ENCODE results near the gene PKP3. TPM values are rescaled to one million over a fixed set of nuclear protein-coding genes. Genes with fewer than 3 reads are reported as not detected.

Gene PKP3
- total and polyA plus RNA-seq, 10 donors, result 0.09 to 2.8 (median 0.44) TPM; not detected in 4

DNA sequence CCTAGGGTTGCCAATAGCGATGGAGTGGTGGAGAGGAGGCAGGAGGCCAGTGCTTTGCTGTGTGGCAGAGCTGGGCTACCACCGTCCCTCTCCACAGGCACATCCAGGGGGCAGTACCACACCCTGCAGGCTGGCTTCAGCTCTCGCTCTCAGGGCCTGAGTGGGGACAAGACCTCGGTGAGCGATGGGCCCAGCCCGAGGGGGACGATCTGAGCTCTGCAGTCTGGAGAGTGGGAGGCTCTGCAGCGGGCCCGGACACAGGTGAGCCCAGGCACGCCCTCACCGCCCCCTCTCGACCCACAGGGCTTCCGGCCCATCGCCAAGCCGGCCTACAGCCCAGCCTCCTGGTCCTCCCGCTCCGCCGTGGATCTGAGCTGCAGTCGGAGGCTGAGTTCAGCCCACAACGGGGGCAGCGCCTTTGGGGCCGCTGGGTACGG, 2.5 kb downstream of the PKP3 start:
- intact Hi-C loops (cut with DNase I; ENCODE audit: low total_unique reads), result no loop called here
- Histone ChIP-seq H3K27me3 (replicated peaks in 1 of 7) (peaks cover 0 to 66% (median 15%) of the 10 kb centered on the region in 7 donors), H3K27ac (peak overlapping the region in 1 of 8 donors; percentile 62), H3K4me3 (peak overlapping the region in 6 of 8 donors; percentile 27 to 71 (median 34)), H3K4me1 (peaks cover 0 to 23% (median 14%) of the 10 kb centered on the region in 6 donors), H3K9me3 (no peaks in the 10 kb centered on the region), H3K36me3 (no peaks in the 10 kb centered on the region)
- no peak for TF ChIP-seq POLR2A (IDR thresholded peaks at IDR 0.05)
- TF ChIP-seq, protein P1, sequence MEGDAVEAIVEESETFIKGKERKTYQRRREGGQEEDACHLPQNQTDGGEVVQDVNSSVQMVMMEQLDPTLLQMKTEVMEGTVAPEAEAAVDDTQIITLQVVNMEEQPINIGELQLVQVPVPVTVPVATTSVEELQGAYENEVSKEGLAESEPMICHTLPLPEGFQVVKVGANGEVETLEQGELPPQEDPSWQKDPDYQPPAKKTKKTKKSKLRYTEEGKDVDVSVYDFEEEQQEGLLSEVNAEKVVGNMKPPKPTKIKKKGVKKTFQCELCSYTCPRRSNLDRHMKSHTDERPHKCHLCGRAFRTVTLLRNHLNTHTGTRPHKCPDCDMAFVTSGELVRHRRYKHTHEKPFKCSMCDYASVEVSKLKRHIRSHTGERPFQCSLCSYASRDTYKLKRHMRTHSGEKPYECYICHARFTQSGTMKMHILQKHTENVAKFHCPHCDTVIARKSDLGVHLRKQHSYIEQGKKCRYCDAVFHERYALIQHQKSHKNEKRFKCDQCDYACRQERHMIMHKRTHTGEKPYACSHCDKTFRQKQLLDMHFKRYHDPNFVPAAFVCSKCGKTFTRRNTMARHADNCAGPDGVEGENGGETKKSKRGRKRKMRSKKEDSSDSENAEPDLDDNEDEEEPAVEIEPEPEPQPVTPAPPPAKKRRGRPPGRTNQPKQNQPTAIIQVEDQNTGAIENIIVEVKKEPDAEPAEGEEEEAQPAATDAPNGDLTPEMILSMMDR (IDR thresholded peaks at IDR 0.05 in 8 of 11, conservative IDR thresholded peaks at IDR 0.05 in 3 of 11), result peak in 2 of 11 experiments; percentile 12 to 25
- no peak for TF ChIP-seq POLR2AphosphoS5 (IDR thresholded peaks at IDR 0.05)
- WGBS, 5 donors, result 22 to 57% (median 27%) methylated on average over 8 to 23 of the region's 23 CpGs
- peak; percentile 81 for DNase-seq

DNA sequence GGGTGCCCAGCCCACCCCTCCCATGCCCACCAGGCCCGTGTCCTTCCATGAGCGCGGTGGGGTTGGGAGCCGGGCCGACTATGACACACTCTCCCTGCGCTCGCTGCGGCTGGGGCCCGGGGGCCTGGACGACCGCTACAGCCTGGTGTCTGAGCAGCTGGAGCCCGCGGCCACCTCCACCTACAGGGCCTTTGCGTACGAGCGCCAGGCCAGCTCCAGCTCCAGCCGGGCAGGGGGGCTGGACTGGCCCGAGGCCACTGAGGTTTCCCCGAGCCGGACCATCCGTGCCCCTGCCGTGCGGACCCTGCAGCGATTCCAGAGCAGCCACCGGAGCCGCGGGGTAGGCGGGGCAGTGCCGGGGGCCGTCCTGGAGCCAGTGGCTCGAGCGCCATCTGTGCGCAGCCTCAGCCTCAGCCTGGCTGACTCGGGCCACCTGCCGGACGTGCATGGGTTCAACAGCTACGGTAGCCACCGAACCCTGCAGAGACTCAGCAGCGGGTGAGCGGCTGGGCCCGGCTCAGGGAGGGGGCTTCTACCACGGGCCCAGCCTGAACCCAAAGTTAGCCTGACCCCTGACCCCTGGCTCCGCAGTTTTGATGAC, 3.0 kb downstream of the PKP3 start:
- Histone ChIP-seq H3K36me3 (no peaks in the 10 kb centered on the region), H3K27me3 (replicated peaks in 1 of 7) (peaks cover 0 to 62% (median 15%) of the 10 kb centered on the region in 7 donors), H3K4me1 (peaks cover 0 to 23% (median 14%) of the 10 kb centered on the region in 6 donors), H3K4me3 (peak overlapping the region in 7 of 8 donors; percentile 18 to 71 (median 34)), H3K27ac (peak overlapping the region in 1 of 8 donors; percentile 62), H3K9me3 (no peaks in the 10 kb centered on the region)
- intact Hi-C loops (cut with DNase I; ENCODE audit: low total_unique reads), result no loop called here
- DNase-seq, result peak; percentile 90
- TF ChIP-seq POLR2A (IDR thresholded peaks at IDR 0.05) (no peak), POLR2AphosphoS5 (IDR thresholded peaks at IDR 0.05) (peak in 2 of 3 donors; percentile 55 to 56)
- TF ChIP-seq, protein P1 (IDR thresholded peaks at IDR 0.05 in 8 of 11, conservative IDR thresholded peaks at IDR 0.05 in 3 of 11), result peak in 10 of 11 experiments; percentile 25 to 68 (median 59)
- 21 to 52% (median 36%) methylated on average over 22 to 43 of the region's 43 CpGs for WGBS, 5 donors

DNA sequence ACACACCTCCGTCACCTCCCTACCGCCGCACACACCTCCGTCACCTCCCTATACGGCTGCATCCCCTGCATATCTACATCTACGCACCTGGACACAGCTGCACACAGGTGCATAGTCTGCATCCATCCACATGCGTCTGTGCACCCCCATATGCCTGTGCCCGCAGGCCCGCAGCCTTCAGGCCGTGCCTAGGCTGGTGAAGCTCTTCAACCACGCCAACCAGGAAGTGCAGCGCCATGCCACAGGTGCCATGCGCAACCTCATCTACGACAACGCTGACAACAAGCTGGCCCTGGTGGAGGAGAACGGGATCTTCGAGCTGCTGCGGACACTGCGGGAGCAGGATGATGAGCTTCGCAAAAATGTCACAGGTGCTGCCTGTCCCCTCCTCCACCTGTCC, 4.8 kb downstream of the PKP3 start:
- H3K9me3 ChIP-seq, result no peaks in the 10 kb centered on the region
- H3K36me3 ChIP-seq, result no peaks in the 10 kb centered on the region
- TF ChIP-seq, protein P1 (IDR thresholded peaks at IDR 0.05 in 8 of 11, conservative IDR thresholded peaks at IDR 0.05 in 3 of 11), result no peak
- no peak for TF ChIP-seq POLR2A (IDR thresholded peaks at IDR 0.05)
- peak in 1 of 3 donors; percentile 10 for TF ChIP-seq POLR2AphosphoS5 (IDR thresholded peaks at IDR 0.05)
- intact Hi-C loops (cut with DNase I; ENCODE audit: low total_unique reads), result no loop called here
- peaks cover 0 to 58% (median 21%) of the 10 kb centered on the region in 7 donors for H3K27me3 ChIP-seq (replicated peaks in 1 of 7)
- no peak for DNase-seq
- peaks cover 0 to 23% (median 14%) of the 10 kb centered on the region in 6 donors for H3K4me1 ChIP-seq
- H3K27ac ChIP-seq, result no peak overlapping the region
- no peak overlapping the region for H3K4me3 ChIP-seq
- 86 to 94% (median 93%) methylated on average over 16 to 20 of the region's 20 CpGs for WGBS, 5 donors

DNA sequence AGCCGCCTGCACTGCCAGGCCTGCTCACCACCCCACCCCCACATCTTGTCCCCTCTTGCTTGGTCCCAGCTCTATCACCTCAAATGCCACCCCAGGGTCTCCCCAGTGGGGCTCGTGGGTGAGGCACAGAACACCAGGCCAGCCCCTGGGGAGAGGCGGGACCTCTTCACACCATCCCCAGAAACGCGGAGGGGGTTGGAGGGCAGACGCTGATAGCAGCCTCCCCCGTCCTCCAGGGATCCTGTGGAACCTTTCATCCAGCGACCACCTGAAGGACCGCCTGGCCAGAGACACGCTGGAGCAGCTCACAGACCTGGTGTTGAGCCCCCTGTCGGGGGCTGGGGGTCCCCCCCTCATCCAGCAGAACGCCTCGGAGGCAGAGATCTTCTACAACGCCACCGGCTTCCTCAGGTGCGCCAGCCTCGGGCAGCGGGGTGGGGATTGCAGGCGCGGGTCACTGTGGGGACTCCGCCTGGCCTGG, 5.8 kb downstream of the PKP3 start:
- TF ChIP-seq POLR2A (IDR thresholded peaks at IDR 0.05) (no peak), POLR2AphosphoS5 (IDR thresholded peaks at IDR 0.05) (no peak)
- TF ChIP-seq, protein P1 (IDR thresholded peaks at IDR 0.05 in 8 of 11, conservative IDR thresholded peaks at IDR 0.05 in 3 of 11), result no peak
- WGBS, 5 donors, result 29 to 87% (median 53%) methylated on average over 7 to 21 of the region's 21 CpGs
- Histone ChIP-seq H3K27ac (no peak overlapping the region), H3K4me3 (no peak overlapping the region), H3K36me3 (no peaks in the 10 kb centered on the region), H3K27me3 (replicated peaks in 1 of 7) (peaks cover 0 to 51% (median 21%) of the 10 kb centered on the region in 7 donors), H3K9me3 (no peaks in the 10 kb centered on the region), H3K4me1 (peaks cover under 1 to 23% (median 14%) of the 10 kb centered on the region in 6 donors)
- peak; percentile 67 for DNase-seq
- intact Hi-C loops (cut with DNase I; ENCODE audit: low total_unique reads), result no loop called here

All from spleen (tissue), 11 donors.